Neutrophil (primary cell): ENCODE measurements around the gene TRAF2.

Source experiments
- H3K27ac ChIP-seq: fragments of 200-600 bp; sonication (generic); 2 replicates; pipeline ENCODE4 v1.5.1; 2016; ENCODE audit warnings: mild to moderate bottlenecking, moderate library complexity
- H3K27me3 ChIP-seq: fragments of 200-600 bp; sonication (generic); 2 replicates; pipeline ENCODE4 v1.6.0; 2016; ENCODE audit warnings: mild to moderate bottlenecking
- H3K36me3 ChIP-seq: fragments of 200-600 bp; sonication (generic); 2 replicates; pipeline ENCODE4 v1.5.1; 2017
- H3K4me1 ChIP-seq, 2 experiments: fragments of 200-600 bp in 1 of 2; sonication (generic) in 1 of 2; 1 replicate in 1 of 2; 2 replicates in 1 of 2; pipeline versions ENCODE4 v1.5.1 to v1.6.1; 2013 to 2016; ENCODE audit warnings: low read depth in 1 of 2, low read length in 1 of 2, mild to moderate bottlenecking in 1 of 2, moderate library complexity in 1 of 2; ENCODE audit not compliant: control insufficient read depth in 1 of 2, insufficient read depth in 1 of 2
- H3K4me3 ChIP-seq, 2 experiments: fragments of 200-600 bp in 1 of 2; sonication (generic) in 1 of 2; 1 replicate in 1 of 2; 2 replicates in 1 of 2; pipeline ENCODE4 v1.5.1; 2013 to 2016; ENCODE audit warnings: low read depth in 1 of 2, low read length in 1 of 2, mild to moderate bottlenecking in 1 of 2, moderate library complexity in 1 of 2
- H3K9me3 ChIP-seq: fragments of 200-600 bp; sonication (generic); 2 replicates; pipeline ENCODE4 v1.5.1; 2016
- TF ChIP-seq, protein P1 (sequence below): fragments of 200-600 bp; sonication (generic); IDR thresholded peaks from 2 replicates; pipeline ENCODE4 v1.5.1; 2016; ENCODE audit warnings: antibody characterized with exemption

The TRAF2 gene

DNA sequence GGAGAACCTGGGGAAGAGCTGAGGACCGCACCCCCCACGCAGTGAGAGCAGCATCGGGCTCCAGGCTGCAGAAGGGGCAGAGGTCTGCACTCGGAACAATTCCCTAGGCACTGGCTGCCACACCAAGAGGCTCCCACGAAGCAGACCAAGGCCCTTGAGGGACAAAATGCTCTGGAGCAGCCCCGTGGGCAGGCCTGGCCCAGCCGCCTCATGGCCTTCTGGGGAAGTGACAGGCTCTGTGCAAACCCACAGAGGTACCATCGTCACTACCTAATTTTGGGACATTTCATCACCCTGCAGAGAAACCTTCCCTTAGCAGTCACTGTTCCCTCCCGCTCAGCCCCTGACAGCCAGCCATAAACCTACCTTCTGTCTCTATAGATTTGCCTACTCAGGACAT is 42.3 kb downstream of the TRAF2 start:
- H3K4me1 ChIP-seq = peaks cover 8 to 12% of the 10 kb centered on the region in 2 experiments
- peaks cover 40% of the 10 kb centered on the region for H3K36me3 ChIP-seq
- H3K27me3 ChIP-seq = no peaks in the 10 kb centered on the region
- TF ChIP-seq, protein P1, sequence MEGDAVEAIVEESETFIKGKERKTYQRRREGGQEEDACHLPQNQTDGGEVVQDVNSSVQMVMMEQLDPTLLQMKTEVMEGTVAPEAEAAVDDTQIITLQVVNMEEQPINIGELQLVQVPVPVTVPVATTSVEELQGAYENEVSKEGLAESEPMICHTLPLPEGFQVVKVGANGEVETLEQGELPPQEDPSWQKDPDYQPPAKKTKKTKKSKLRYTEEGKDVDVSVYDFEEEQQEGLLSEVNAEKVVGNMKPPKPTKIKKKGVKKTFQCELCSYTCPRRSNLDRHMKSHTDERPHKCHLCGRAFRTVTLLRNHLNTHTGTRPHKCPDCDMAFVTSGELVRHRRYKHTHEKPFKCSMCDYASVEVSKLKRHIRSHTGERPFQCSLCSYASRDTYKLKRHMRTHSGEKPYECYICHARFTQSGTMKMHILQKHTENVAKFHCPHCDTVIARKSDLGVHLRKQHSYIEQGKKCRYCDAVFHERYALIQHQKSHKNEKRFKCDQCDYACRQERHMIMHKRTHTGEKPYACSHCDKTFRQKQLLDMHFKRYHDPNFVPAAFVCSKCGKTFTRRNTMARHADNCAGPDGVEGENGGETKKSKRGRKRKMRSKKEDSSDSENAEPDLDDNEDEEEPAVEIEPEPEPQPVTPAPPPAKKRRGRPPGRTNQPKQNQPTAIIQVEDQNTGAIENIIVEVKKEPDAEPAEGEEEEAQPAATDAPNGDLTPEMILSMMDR = no peak
- no peak overlapping the region for H3K4me3 ChIP-seq
- H3K27ac ChIP-seq = peak overlapping the region; percentile 36
- H3K9me3 ChIP-seq = no peaks in the 10 kb centered on the region

DNA sequence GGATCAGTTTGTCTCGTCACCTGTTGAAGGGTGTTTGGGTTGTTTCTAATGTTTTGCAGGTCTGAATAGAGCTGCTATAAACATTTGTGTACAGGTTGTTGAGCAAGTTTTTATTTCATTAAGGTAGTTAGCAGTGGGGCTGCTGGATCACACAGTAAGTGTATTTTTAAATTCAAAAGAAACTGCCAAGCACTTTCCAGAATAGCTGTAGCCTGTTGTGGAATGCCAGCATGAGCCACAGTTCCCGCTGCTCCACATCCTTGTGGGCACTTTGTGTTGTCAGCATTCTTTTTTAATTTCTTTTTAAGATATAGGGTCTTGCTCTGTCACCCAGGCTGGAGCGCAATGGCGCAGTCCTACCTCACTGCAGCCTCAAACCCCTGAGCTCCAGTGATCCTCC is 43.7 kb downstream of the TRAF2 start:
- no peak overlapping the region for H3K4me3 ChIP-seq
- H3K36me3 ChIP-seq = peaks cover 26% of the 10 kb centered on the region
- H3K9me3 ChIP-seq = no peaks in the 10 kb centered on the region
- H3K27me3 ChIP-seq = no peaks in the 10 kb centered on the region
- peaks cover 8 to 12% of the 10 kb centered on the region in 2 experiments for H3K4me1 ChIP-seq
- H3K27ac ChIP-seq = no peak overlapping the region
- TF ChIP-seq, protein P1 = no peak

DNA sequence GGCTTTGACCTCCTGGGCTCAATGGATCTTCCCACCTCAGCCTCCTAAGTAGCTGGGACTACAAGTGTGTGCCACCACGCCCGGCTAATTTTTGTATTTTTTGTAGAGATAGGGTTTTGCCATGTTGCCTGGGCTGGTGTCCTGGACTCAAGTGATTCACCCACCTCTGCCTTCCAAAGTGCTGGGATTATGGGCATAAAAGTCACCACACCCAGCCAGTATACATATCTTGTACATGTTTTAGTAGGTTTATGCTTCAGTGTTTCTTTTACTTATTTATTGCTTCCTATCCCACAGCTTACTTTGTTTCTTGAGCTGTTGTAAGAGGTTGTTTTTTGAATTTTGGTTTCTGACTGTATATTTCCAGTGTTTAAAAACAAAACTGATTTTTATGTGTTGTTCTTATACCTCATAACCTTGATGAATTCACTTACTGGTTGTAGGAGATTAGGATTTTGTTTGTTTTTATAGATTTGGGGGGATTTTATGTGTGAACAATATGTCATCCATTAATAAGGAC is 45.4 kb downstream of the TRAF2 start:
- TF ChIP-seq, protein P1 = no peak
- H3K4me3 ChIP-seq = no peak overlapping the region
- H3K27me3 ChIP-seq = no peaks in the 10 kb centered on the region
- peaks cover 13 to 19% of the 10 kb centered on the region in 2 experiments for H3K4me1 ChIP-seq
- H3K9me3 ChIP-seq = no peaks in the 10 kb centered on the region
- peaks cover 9% of the 10 kb centered on the region for H3K36me3 ChIP-seq
- H3K27ac ChIP-seq = no peak overlapping the region

DNA sequence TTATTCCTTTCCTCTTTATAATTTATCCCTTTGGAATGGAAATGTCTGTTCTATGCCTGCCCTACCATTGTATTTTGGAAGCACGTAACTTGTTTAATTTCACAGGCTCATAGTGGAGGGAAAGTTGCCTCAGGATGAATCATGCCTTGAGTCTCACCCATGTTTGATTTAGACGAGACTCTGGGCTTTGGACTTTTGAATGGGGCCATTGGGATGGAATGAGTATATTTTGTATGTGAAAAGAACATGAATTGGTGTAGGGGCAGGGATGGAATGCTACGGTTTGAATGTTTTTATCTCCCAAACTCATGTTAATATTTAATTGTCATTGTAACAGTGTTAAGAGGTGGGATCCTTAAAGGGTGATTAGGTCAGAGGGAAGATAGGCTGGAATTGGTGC is 48.0 kb downstream of the TRAF2 start:
- TF ChIP-seq, protein P1 = no peak
- Histone ChIP-seq H3K27me3 (no peaks in the 10 kb centered on the region), H3K27ac (no peak overlapping the region), H3K4me3 (no peak overlapping the region), H3K9me3 (no peaks in the 10 kb centered on the region), H3K4me1 (peaks cover 5 to 7% of the 10 kb centered on the region in 2 experiments), H3K36me3 (peaks cover 2% of the 10 kb centered on the region)

DNA sequence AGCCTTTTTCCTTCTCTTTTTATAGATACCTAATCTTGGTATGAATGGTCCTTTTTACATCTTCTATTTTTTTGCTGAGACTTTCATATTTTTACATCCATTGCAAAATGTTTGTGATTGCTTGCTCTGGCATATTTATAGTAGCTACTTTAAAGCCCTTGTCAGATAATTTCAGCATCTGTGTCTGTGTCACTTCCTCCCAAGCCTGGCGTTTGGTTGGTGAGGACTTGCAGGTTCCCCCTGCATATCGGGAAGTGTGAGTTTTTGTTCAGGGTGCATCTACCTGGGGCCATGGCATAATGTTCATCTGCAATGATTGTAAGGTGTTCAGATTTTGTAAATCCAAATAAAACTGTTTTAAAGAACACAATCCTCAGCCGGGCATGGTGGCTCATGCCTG is 49.3 kb downstream of the TRAF2 start:
- H3K4me3 ChIP-seq = no peak overlapping the region
- TF ChIP-seq, protein P1 = no peak
- H3K36me3 ChIP-seq = peaks cover 16% of the 10 kb centered on the region
- H3K4me1 ChIP-seq = peaks cover 5 to 7% of the 10 kb centered on the region in 2 experiments
- H3K9me3 ChIP-seq = no peaks in the 10 kb centered on the region
- no peaks in the 10 kb centered on the region for H3K27me3 ChIP-seq
- H3K27ac ChIP-seq = peak overlapping the region; percentile 43
